Endothelial cell of umbilical vein (primary cell): Measurements from ENCODE around the gene SSMEM1.

ENCODE experiments used
- CTCF ChIP-seq, 2 donors: IDR thresholded peaks; 1 replicate in 1 of 2; 2 replicates in 1 of 2; pipeline ENCODE4 v1.5.1; 2011; ENCODE audit warnings: low read length in 2 of 2, mild to moderate bottlenecking in 2 of 2, moderate library complexity in 2 of 2, control low read depth in 1 of 2, inconsistent platforms in 1 of 2, low read depth in 1 of 2; ENCODE audit not compliant: insufficient read depth in 1 of 2; ENCODE audit errors: extremely low read depth in 1 of 2
- POLR2AphosphoS5 ChIP-seq: IDR thresholded peaks from 2 replicates; pipeline ENCODE4 v1.6.1; 2012; ENCODE audit warnings: low read depth, mild to moderate bottlenecking, control low read depth, low read length, moderate library complexity; ENCODE audit not compliant: insufficient read depth

DNA sequence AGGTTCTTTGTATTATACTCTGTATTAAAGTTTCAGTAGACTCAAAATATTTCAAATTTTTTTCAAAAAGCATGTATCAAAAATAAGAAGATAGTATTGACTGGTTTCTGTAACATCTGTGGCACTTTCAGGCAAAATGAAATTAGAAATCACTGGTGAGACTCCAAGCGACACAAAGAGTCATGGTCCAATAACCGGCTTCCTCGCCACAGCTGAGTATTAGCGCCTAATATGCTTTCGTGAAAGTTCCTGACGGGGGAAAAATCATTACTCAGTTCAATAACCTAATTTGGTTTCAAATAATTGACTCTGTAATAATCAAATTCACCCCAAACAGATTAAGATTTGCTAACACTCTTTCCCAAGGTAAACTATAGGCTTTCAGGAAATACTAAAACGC, 15.9 kb upstream of the SSMEM1 start:
- TF ChIP-seq CTCF (IDR thresholded peaks at IDR 0.05; ENCODE audit: extremely low read depth in 1 of 2, insufficient read depth in 1 of 2, low read depth in 1 of 2, low read length in 2 of 2) (no peak), POLR2AphosphoS5 (no peak)
